Measurements from ENCODE around the gene FNBP1. TPM values are rescaled to one million over a fixed set of nuclear protein-coding genes. Genes with fewer than 3 reads are reported as not detected.

Gene FNBP1
- total and polyA plus RNA-seq, 2 donors (not counting 1 experiment from before 2014, with no cell fraction given): 42.9 to 318 TPM

DNA sequence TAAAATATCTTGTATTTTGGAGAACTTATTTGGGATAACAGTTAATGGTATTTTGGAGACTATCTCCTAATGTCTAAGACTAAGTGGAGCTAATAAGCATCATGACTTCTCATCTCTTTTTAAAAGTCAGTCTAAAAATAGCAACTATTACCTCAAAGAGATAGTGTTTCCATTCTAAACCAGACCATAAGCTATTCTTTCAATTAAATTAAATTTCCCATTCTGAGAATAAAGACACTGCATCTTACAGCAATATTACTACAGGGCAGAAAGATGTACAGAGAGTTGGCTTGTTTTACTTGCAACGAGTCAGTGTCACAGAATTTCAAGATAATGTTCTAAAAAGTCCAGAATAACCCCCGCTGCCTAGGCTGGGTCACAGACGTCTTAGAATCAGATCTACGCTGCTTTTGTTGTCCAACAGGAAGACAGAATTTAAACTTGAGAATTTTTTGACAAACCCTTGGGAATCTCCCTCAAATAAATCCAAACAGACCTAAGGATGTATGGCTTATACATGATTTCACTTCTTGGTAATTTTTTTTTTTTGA, 108.9 kb downstream of the FNBP1 start:
- POLR2A ChIA-PET: interaction anchor here (0.9 kb wide), 1 partner anchor 83 kb away, joined by 4 read pairs; no protein-coding TSS in a partner anchor
- Histone ChIP-seq H3K27ac (ENCODE audit: low read length in 2 of 2) (peak overlapping the region in 1 of 2 donors; percentile 63), H3K4me3 (ENCODE audit: control extremely low read depth in 1 of 5, extremely low read depth in 1 of 5, insufficient read depth in 1 of 5, low read depth in 2 of 5, low read length in 4 of 5) (no peak overlapping the region), H3K9ac (ENCODE audit: low read length) (no peak overlapping the region), H3K79me2 (ENCODE audit: control insufficient read depth, insufficient read depth, low read length) (peaks cover 75% of the 10 kb centered on the region), H3K36me3 (replicated peaks in 1 of 2; ENCODE audit: control extremely low read depth in 1 of 2, control insufficient read depth in 1 of 2, extremely low read depth in 1 of 2, insufficient read depth in 2 of 2, low read length in 1 of 2) (peaks cover 2 to 18% of the 10 kb centered on the region in 2 experiments), H3K9me3 (ENCODE audit: control extremely low read depth in 1 of 3, control insufficient read depth in 2 of 3, insufficient read depth in 1 of 3, low read length in 2 of 3) (no peaks in the 10 kb centered on the region), H4K20me1 (ENCODE audit: control insufficient read depth, insufficient read depth, low read length, poor library complexity, severe bottlenecking) (peaks cover 8% of the 10 kb centered on the region), H3K27me3 (replicated peaks in 1 of 4; ENCODE audit: control extremely low read depth in 1 of 4, control insufficient read depth in 3 of 4, insufficient read depth in 4 of 4, low read length in 3 of 4) (no peaks in the 10 kb centered on the region), H3K4me1 (ENCODE audit: control insufficient read depth in 2 of 2, insufficient read depth in 2 of 2, low read length in 2 of 2) (peaks cover 14 to 31% of the 10 kb centered on the region in 2 donors), H3K4me2 (replicated peaks; ENCODE audit: low read depth, low read length, poor library complexity, severe bottlenecking) (no peak overlapping the region), H2AFZ (ENCODE audit: insufficient read depth, low read depth, low read length, poor library complexity, severe bottlenecking) (no peak overlapping the region)
- ATAC-seq (ENCODE audit: low read depth) (no peak), DNase-seq (no peak)
- Mint-ChIP-seq H3K4me1 (peaks cover 37% of the 10 kb centered on the region), H3K27me3 (no peaks in the 10 kb centered on the region), H3K9me3 (ENCODE audit: insufficient read depth) (no peaks in the 10 kb centered on the region), H3K4me3 (peak overlapping the region; percentile 60), H3K27ac (peak overlapping the region; percentile 77)
- TF ChIP-seq, protein P1, sequence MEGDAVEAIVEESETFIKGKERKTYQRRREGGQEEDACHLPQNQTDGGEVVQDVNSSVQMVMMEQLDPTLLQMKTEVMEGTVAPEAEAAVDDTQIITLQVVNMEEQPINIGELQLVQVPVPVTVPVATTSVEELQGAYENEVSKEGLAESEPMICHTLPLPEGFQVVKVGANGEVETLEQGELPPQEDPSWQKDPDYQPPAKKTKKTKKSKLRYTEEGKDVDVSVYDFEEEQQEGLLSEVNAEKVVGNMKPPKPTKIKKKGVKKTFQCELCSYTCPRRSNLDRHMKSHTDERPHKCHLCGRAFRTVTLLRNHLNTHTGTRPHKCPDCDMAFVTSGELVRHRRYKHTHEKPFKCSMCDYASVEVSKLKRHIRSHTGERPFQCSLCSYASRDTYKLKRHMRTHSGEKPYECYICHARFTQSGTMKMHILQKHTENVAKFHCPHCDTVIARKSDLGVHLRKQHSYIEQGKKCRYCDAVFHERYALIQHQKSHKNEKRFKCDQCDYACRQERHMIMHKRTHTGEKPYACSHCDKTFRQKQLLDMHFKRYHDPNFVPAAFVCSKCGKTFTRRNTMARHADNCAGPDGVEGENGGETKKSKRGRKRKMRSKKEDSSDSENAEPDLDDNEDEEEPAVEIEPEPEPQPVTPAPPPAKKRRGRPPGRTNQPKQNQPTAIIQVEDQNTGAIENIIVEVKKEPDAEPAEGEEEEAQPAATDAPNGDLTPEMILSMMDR (IDR thresholded peaks at IDR 0.05): no peak
- no peak for TF ChIP-seq EZH2 (IDR thresholded peaks at IDR 0.05; ENCODE audit: borderline replicate concordance, insufficient read depth, low read depth, low read length, poor library complexity, severe bottlenecking)
- 53% methylated on average over 2 of the region's 4 CpGs for WGBS (ENCODE audit: insufficient coverage)
- intact Hi-C loops (cut with micrococcal nuclease): loop anchor here (5.0 kb wide), 1 partner anchor 47 kb away; no protein-coding TSS in a partner anchor
- CTCF ChIA-PET: interaction anchor here (1.3 to 2.3 kb wide), 5 partner anchors 10 to 173 kb away, joined by 3 to 7 read pairs (median 3); no protein-coding TSS in a partner anchor

Measured in B cell (primary cell).